Left cardiac atrium (tissue), 4 donors: ENCODE measurements around the gene RAPH1. TPM values are rescaled to one million over a fixed set of nuclear protein-coding genes. Genes with fewer than 3 reads are reported as not detected.
"Not testable (repeated sequence)": the region's sequence is repeated elsewhere in the genome, so short reads cannot be mapped to it uniquely, and the experiment has no call there.

Experiments used
- ATAC-seq, 2 donors: fragments of 200-7000 bp; cut with Tn5 transposase; one replicate each; pipeline ENCODE4 v1.9.1; 2020; ENCODE audit warnings: mild to moderate bottlenecking in 2 of 2, moderate library complexity in 2 of 2
- DNase-seq: peaks from one replicate; pipeline ENCODE4 v3.0.0-alpha.2; 2020
- intact Hi-C, 2 donors: fragments of 100-400 bp; cut with DNase I; formaldehyde crosslinking; loops; one replicate each; pipeline versions ENCODE4 v1.14.1 to v1.15.1; 2022 to 2023
- total RNA-seq, 2 donors: library from RNA; stranded (reverse); fragmentation: NEBNext Ultra II Directional; extraction: Animal tissue kit (Norgen Biotek cat#: 25700); gene quantifications; one replicate each; pipeline ENCODE4 v1.2.1, GENCODE V29; 2021
- donor health status: DM: no; HTN: yes; CAD: no.
- donor health status: DM: no; HTN: yes; CAD: no; lungs with severe emphysema.
- donor health status: DM: yes; HTN: yes; CAD: no.
- donor health status: Dilated cardiomyopathy.

RAPH1 gene
- total RNA-seq, 2 donors from 2014 or later, result 17.8 to 39.3 TPM

- ATAC-seq (no peak), DNase-seq (no peak)
- intact Hi-C loops, result no loop called here
Measured at GRCh38 chr2:203400805-203401585, 134.1 kb downstream of the RAPH1 start.

DNA sequence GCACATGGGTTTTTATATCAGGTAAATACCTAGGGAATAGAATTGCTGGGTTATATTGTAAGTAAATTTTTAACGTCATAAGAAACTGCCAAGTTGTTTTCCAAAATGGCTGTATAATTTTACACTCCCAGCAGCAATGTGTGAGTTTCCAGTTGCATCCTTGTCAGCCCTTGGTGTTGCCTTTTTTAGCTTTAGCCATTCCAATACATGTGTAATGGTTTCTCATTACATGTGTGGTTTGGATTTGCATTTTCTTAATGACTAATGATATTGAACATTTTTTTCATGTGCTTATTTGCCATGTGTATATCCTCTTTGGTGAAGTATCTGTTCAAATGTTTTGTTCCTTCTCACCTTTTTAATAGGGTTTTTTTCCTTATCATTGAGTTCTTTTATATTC lies 136.1 kb downstream of the RAPH1 start:
- ATAC-seq (no peak), DNase-seq (no peak)
- intact Hi-C loops, result loop anchor here in 1 of 2 donors (10.0 kb wide), 1 partner anchor 64 kb away; no protein-coding TSS in a partner anchor

- ATAC-seq, result peak in 1 of 2 donors; percentile 38
- intact Hi-C loops, result loop anchor here in 1 of 2 donors (10.0 kb wide), 1 partner anchor 62 kb away; no protein-coding TSS in a partner anchor
Measured at GRCh38 chr2:203396667-203397066, 138.4 kb downstream of the RAPH1 start.

DNA sequence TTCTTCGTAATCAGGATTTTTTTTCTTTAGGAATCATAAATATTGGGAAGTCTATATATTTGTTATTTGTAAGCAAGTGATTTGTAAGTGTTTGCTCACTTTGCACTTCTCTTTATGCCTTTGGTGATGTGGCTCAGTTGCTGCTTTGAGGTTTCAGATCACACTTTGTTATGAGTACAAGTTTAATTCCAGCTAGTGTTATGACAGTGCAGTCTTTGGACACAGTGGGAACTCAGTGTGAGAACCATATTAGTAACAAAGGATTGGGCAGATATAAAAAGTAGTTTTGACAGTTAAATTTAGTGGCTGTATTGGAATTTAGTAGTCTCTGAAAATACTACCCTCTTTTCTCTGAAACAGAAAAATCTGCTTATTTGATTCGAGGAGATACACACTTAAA lies 139.2 kb downstream of the RAPH1 start:
- DNase-seq (no peak), ATAC-seq (no peak)
- intact Hi-C loops, result loop anchor here in 1 of 2 donors (10.0 kb wide), 1 partner anchor 61 kb away; no protein-coding TSS in a partner anchor

More at GRCh38 chr2:203396667-203397066, 138.4 kb downstream of the RAPH1 start:
- DNase-seq, result no peak

DNA sequence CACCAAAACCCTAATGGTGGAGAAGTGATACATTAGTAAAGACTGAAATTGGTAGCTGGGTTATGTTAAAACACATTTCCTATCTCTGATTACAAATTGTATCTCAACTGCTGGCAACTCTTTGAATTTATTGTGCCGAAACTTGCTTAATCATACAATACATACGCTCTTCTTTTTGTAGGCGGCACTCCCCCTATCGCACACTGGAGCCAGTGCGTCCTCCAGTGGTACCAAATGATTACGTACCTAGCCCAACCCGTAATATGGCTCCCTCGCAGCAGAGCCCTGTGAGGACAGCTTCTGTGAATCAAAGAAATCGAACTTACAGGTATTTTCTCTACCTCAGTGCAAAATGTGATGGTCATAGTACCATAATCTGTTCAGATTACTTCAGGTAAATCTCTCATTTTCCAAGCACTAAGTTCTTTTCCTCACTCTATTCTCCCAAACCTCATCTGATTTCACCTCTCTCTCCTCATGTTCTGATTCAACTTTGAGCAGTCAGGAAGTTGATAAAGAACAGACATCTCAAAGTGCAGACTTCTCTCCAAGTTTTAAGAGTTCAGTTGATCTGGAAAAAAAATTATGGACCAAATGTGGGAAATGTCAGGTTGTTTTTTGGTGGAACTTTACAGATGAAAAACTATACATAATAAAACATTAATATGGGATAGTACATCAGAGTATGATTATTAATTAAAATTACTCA lies 140.4 kb downstream of the RAPH1 start:
- intact Hi-C loops, result loop anchor here in 1 of 2 donors (10.0 kb wide), 1 partner anchor 60 kb away; no protein-coding TSS in a partner anchor
- DNase-seq (no peak), ATAC-seq (no peak)

DNA sequence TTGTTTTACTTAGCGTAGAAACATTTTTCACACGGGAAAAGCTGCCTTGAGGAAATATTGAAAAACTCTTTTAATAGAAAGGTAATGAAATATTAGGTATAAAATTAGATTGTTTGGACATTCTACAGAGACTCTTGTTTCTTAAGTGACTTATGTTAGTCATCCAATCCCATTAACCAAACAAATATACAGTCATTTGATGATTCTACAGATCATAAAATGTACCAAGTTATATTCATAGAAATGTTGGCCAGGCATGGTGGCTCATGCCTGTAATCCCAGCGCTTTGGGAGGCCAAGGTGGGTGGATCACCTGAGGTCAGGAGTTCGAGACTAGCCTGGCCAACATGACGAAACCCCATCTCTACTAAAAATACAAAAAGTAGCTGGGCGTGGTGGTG lies 146.9 kb downstream of the RAPH1 start:
- ATAC-seq, DNase-seq, intact Hi-C loops: not testable (repeated sequence)

- no peak for DNase-seq
Measured at GRCh38 chr2:203383038-203383437, 152.1 kb downstream of the RAPH1 start.

GRCh38 chr2:203379156-203379555 lies 155.9 kb downstream of the RAPH1 start:
- intact Hi-C loops, result no loop called here
- ATAC-seq (no peak), DNase-seq (no peak)

More at GRCh38 chr2:203383038-203383437, 152.1 kb downstream of the RAPH1 start:
- intact Hi-C loops, result no loop called here
- ATAC-seq, result no peak

- intact Hi-C loops, result no loop called here
- no peak for ATAC-seq
- no peak for DNase-seq
Measured at GRCh38 chr2:203376173-203376572, 158.9 kb downstream of the RAPH1 start.

DNA sequence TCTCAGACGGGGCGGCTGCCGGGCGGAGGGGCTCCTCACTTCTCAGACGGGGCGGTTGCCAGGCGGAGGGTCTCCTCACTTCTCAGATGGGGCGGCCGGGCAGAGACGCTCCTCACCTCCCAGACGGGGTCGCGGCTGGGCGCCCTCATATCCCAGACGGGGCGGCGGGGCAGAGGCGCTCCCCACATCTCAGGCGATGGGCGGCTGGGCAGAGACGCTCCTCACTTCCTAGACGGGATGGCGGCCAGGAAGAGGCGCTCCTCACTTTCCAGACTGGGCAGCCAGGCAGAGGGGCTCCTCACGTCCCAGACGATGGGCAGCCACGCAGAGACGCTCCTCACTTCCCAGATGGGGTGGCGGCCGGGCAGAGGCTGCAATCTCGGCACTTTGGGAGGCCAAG lies 162.4 kb downstream of the RAPH1 start:
- DNase-seq, ATAC-seq, intact Hi-C loops: not testable (repeated sequence)

- DNase-seq, result no peak
- intact Hi-C loops, result no loop called here
Measured at GRCh38 chr2:203366639-203367466, 168.2 kb downstream of the RAPH1 start.

GRCh38 chr2:203361922-203362321 lies 173.2 kb downstream of the RAPH1 start:
- intact Hi-C loops, result no loop called here
- ATAC-seq, result peak in 1 of 2 donors; percentile 42
- no peak for DNase-seq

More at GRCh38 chr2:203366639-203367466, 168.2 kb downstream of the RAPH1 start:
- ATAC-seq, result no peak

DNA sequence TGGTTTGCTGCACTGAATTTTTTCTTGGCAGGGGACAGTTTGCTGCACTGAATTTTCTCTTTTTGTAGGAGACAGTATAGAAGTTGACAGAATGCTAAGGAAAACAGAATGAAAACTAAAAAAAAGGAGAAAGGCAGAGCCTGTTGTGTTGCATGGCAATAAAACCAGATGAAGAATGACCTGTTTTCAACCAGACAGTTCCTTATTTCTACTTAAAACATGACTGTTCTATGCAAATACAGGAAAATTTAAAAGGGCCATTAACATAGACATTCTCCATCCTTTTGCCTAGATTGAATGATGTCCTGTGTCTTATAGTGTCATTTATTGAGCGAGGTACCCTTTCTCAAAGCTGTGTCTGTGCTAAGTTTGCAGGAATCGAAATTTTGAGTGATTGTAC lies 173.6 kb downstream of the RAPH1 start:
- no peak for ATAC-seq
- intact Hi-C loops, result no loop called here

DNA sequence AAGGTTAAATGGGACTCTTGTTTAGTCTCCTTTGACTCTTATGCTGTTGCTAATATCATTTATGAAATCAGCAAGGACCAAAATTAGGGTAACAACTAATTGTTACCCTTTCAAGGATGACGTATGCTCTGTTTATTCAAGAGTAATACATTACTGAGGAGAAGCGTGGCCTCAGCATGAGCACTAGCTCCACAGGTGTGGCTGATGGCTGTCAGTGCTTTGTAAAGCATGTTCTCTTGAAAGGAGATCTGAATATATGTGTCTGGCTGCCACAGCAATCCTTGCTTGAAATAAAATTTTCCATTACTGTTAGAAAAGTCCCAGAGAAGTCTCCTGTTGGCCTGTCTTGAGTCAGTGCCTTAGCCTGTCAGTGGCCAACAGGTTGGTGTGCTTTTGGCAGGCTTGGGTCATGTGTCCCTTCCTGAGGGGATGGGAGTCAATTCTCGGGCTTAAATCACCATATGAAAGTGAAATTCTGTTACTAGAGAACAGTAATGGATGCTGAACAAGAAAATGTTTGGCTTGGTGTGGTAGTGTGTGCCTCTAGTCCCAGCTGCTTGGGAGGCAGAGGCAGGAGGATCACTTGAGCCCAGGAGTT lies 174.2 kb downstream of the RAPH1 start:
- peak; percentile 57 for DNase-seq
- peak in 1 of 2 donors; percentile 76 for ATAC-seq
- intact Hi-C loops, result no loop called here

More for the DNA sequence above, 173.6 kb downstream of the RAPH1 start:
- DNase-seq, result no peak

- no peak for ATAC-seq
- no peak for DNase-seq
- intact Hi-C loops, result no loop called here
Measured at GRCh38 chr2:203359450-203359849, 175.7 kb downstream of the RAPH1 start.

DNA sequence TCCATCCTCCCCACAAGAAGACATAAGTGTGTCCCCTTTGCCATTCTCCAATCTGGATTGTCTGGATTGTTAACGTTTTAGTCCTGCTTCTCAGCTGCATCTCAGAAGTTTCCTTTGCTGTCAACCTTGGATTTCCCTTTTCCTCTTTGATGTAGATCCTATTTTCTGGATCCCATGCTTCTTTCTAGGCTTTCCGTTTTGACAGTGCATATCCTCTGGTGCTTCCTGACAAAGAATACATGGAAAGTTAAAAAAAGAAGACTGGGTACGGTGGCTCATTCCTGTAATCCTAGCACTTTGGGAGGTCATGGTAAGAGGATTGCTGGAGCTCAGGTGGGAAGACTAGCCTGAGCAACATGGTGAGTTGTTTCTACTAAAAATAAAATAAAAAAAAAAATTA lies 180.1 kb downstream of the RAPH1 start:
- DNase-seq (no peak), ATAC-seq (no peak)
- intact Hi-C loops, result no loop called here

GRCh38 chr2:203352604-203353255 lies 182.4 kb downstream of the RAPH1 start:
- ATAC-seq, result no peak
- intact Hi-C loops, result no loop called here
- DNase-seq, result no peak

DNA sequence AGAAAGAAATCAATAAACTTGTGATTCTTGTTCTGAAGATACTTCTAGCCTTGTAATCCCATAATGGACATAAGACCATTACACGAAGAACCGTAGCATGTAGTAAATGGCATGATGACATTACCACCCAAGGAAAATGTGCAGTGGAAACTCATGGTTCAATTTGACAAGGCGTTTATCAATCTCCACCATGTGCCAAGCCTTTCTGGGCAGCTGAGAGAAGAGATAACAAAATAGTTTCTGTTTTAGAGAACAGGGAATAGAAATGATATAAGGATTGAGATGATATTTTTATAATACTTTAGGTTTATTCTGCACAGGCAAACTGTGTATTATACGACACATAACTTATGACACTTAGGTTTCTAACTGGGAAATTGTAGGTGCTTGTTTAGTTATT lies 187.7 kb downstream of the RAPH1 start:
- ATAC-seq (peak in 1 of 2 donors; percentile 30), DNase-seq (no peak)
- intact Hi-C loops, result no loop called here
